Measurements from ENCODE around the gene DOCK9. TPM values are rescaled to one million over a fixed set of nuclear protein-coding genes. Genes with fewer than 3 reads are reported as not detected.

DOCK9 gene
- total and polyA plus RNA-seq, 9 of the 15 experiments (the other 6 are each of a cell fraction or from before 2014, with no cell fraction given): 3.5 to 25.3 (median 16.7) TPM

DNA sequence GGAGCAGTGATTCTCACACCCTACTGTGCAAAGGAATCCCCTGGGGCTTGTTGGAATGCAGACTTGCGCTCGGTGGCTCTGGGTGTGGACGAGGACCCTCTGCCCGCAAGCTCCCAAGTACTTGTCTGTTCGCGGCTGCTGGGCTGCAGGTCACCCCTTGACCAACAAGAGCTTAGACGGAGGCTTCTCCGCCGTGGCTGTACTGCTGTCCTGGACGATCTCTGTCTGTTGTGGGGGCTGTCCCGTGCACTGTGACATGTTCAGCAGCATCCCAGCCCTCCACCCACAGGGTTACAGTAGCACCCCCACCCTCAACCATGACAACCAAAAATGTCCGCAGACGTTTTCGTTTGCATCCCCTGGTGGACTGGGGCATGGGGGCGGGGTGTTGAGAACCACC, 202.5 kb downstream of the DOCK9 start:
- no peak overlapping the region for H2AFZ ChIP-seq (ENCODE audit: low read depth, low read length)
- WGBS (ENCODE audit: insufficient coverage, low coverage, missing lambda C conversion rate): 13% methylated on average over 11 of the region's 15 CpGs
- H3K36me3 ChIP-seq (ENCODE audit: control insufficient read depth, insufficient read depth, low read length): no peaks in the 10 kb centered on the region
- in situ Hi-C loops (cut with MboI): no loop called here
- intact Hi-C loops (cut with micrococcal nuclease): no loop called here
- peaks cover 14 to 57% of the 10 kb centered on the region in 2 experiments for H3K27me3 ChIP-seq (ENCODE audit: control insufficient read depth in 2 of 2, insufficient read depth in 2 of 2, low read length in 2 of 2)
- H3K79me2 ChIP-seq (ENCODE audit: control insufficient read depth, insufficient read depth, low read length): no peaks in the 10 kb centered on the region
- no peak overlapping the region for H3K4me2 ChIP-seq (ENCODE audit: insufficient read depth, low read length)
- BruUV-seq (replicated peaks): no TSS peak
- ATAC-seq (no peak), FAIRE-seq (no peak), DNase-seq (ENCODE audit: extremely low read depth in 1 of 4, low spot score in 3 of 4) (no peak)
- peaks cover 0 to 5% of the 10 kb centered on the region in 2 experiments; a peak in 2 of 5 replicates for H3K4me1 ChIP-seq (replicated peaks in 1 of 2; ENCODE audit: control insufficient read depth in 2 of 2, insufficient read depth in 2 of 2, low read length in 2 of 2)
- H4K20me1 ChIP-seq (replicated peaks; ENCODE audit: control insufficient read depth, insufficient read depth, low read length): no peaks in the 10 kb centered on the region
- H3K4me3 ChIP-seq: no peak overlapping the region
- H3K9ac ChIP-seq (ENCODE audit: insufficient read depth in 1 of 2, low read depth in 2 of 2, low read length in 2 of 2): no peak overlapping the region
- H3K9me1 ChIP-seq (ENCODE audit: control insufficient read depth, insufficient read depth, low read length): no peaks in the 10 kb centered on the region
- no peak overlapping the region for H3K27ac ChIP-seq (ENCODE audit: extremely low read depth, low read depth, low read length)
- H3K9me3 ChIP-seq (replicated peaks; ENCODE audit: control insufficient read depth, insufficient read depth, low read depth, low read length): no peaks in the 10 kb centered on the region
- CTCF ChIA-PET (ENCODE audit: low intra/inter-chr PET ratio): no interaction called here
- POLR2A ChIA-PET: interaction anchor here (0.6 to 1.2 kb wide), 3 partner anchors 13 to 678 kb away, joined by 3 to 4 read pairs (median 3); no protein-coding TSS in a partner anchor
- TF ChIP-seq HDAC1 (IDR thresholded peaks at IDR 0.05) (no peak), MAZ (CRISPR knock-in tag; conservative IDR thresholded peaks at IDR 0.05 in 1 of 2, IDR thresholded peaks at IDR 0.05 in 1 of 2) (no peak), MEF2D (tag; conservative IDR thresholded peaks at IDR 0.05; ENCODE audit: low read depth) (no peak), NELFE (IDR thresholded peaks at IDR 0.05; ENCODE audit: insufficient read depth, insufficient read length) (no peak), ARID1B (IDR thresholded peaks at IDR 0.05) (no peak), ETV5 (CRISPR knock-in tag; IDR thresholded peaks at IDR 0.05; ENCODE audit: low read depth) (no peak), MCM7 (IDR thresholded peaks at IDR 0.05) (no peak), MTA2 (IDR thresholded peaks at IDR 0.05; ENCODE audit: low read depth) (no peak), ZNF668 (CRISPR knock-in tag; IDR thresholded peaks at IDR 0.05) (no peak), GABPB2 (CRISPR knock-in tag; conservative IDR thresholded peaks at IDR 0.05) (no peak), ZBTB17 (CRISPR knock-in tag; IDR thresholded peaks at IDR 0.05) (no peak), SMAD1 (IDR thresholded peaks at IDR 0.05; ENCODE audit: low read depth, low read length, partially characterized antibody) (no peak), SRSF3 (IDR thresholded peaks at IDR 0.05; ENCODE audit: insufficient read depth, low read length) (no peak), OTX1 (CRISPR knock-in tag; IDR thresholded peaks at IDR 0.05) (no peak), ELF2 (CRISPR knock-in tag; IDR thresholded peaks at IDR 0.05) (no peak)
- TF ChIP-seq, protein P1, sequence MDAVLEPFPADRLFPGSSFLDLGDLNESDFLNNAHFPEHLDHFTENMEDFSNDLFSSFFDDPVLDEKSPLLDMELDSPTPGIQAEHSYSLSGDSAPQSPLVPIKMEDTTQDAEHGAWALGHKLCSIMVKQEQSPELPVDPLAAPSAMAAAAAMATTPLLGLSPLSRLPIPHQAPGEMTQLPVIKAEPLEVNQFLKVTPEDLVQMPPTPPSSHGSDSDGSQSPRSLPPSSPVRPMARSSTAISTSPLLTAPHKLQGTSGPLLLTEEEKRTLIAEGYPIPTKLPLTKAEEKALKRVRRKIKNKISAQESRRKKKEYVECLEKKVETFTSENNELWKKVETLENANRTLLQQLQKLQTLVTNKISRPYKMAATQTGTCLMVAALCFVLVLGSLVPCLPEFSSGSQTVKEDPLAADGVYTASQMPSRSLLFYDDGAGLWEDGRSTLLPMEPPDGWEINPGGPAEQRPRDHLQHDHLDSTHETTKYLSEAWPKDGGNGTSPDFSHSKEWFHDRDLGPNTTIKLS (IDR thresholded peaks at IDR 0.05; ENCODE audit: borderline replicate concordance, low read depth): no peak
- TF ChIP-seq, protein P2, sequence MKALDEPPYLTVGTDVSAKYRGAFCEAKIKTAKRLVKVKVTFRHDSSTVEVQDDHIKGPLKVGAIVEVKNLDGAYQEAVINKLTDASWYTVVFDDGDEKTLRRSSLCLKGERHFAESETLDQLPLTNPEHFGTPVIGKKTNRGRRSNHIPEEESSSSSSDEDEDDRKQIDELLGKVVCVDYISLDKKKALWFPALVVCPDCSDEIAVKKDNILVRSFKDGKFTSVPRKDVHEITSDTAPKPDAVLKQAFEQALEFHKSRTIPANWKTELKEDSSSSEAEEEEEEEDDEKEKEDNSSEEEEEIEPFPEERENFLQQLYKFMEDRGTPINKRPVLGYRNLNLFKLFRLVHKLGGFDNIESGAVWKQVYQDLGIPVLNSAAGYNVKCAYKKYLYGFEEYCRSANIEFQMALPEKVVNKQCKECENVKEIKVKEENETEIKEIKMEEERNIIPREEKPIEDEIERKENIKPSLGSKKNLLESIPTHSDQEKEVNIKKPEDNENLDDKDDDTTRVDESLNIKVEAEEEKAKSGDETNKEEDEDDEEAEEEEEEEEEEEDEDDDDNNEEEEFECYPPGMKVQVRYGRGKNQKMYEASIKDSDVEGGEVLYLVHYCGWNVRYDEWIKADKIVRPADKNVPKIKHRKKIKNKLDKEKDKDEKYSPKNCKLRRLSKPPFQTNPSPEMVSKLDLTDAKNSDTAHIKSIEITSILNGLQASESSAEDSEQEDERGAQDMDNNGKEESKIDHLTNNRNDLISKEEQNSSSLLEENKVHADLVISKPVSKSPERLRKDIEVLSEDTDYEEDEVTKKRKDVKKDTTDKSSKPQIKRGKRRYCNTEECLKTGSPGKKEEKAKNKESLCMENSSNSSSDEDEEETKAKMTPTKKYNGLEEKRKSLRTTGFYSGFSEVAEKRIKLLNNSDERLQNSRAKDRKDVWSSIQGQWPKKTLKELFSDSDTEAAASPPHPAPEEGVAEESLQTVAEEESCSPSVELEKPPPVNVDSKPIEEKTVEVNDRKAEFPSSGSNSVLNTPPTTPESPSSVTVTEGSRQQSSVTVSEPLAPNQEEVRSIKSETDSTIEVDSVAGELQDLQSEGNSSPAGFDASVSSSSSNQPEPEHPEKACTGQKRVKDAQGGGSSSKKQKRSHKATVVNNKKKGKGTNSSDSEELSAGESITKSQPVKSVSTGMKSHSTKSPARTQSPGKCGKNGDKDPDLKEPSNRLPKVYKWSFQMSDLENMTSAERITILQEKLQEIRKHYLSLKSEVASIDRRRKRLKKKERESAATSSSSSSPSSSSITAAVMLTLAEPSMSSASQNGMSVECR (CRISPR knock-in tag; IDR thresholded peaks at IDR 0.05): no peak
- TF ChIP-seq, protein P3, sequence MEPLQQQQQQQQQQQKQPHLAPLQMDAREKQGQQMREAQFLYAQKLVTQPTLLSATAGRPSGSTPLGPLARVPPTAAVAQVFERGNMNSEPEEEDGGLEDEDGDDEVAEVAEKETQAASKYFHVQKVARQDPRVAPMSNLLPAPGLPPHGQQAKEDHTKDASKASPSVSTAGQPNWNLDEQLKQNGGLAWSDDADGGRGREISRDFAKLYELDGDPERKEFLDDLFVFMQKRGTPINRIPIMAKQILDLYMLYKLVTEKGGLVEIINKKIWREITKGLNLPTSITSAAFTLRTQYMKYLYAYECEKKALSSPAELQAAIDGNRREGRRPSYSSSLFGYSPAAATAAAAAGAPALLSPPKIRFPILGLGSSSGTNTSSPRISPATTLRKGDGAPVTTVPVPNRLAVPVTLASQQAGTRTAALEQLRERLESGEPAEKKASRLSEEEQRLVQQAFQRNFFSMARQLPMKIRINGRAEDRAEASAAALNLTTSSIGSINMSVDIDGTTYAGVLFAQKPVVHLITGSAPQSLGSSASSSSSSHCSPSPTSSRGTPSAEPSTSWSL (CRISPR knock-in tag; IDR thresholded peaks at IDR 0.05; ENCODE audit: borderline replicate concordance): no peak

Data from K562 (cell line).